GM23338 (cell line): Measurements from ENCODE around the gene VEGFD. TPM values are rescaled to one million over a fixed set of nuclear protein-coding genes. Genes with fewer than 3 reads are reported as not detected.

Experiments
- ATAC-seq: fragments of 200-7000 bp; cut with Tn5 transposase; 3 replicates; pipeline ENCODE4 v1.9.1; 2020
- DNase-seq: peaks from one replicate; pipeline ENCODE4 v3.0.0-alpha.2; 2015; ENCODE audit warnings: low spot score
- H2AFZ ChIP-seq: fragments of 200-600 bp; sonication (generic); 2 replicates; pipeline ENCODE4 v1.8.0; 2016; ENCODE audit warnings: antibody characterized with exemption, mild to moderate bottlenecking, moderate library complexity
- H3F3A ChIP-seq: fragments of 200-600 bp; sonication (generic); replicated peaks from 2 replicates; pipeline ENCODE4 v1.8.0; 2017; ENCODE audit warnings: antibody characterized with exemption, mixed run types, low read depth
- H3K27ac ChIP-seq: fragments of 200-600 bp; sonication (generic); 2 replicates; pipeline ENCODE4 v1.6.1; 2016; ENCODE audit warnings: low read depth
- H3K27me3 ChIP-seq: fragments of 200-600 bp; sonication (generic); 2 replicates; pipeline ENCODE4 v1.8.0; 2016; ENCODE audit warnings: mild to moderate bottlenecking, mixed run types, moderate library complexity; ENCODE audit not compliant: insufficient read depth
- H3K36me3 ChIP-seq: fragments of 200-600 bp; sonication (generic); 2 replicates; pipeline ENCODE4 v1.8.0; 2016; ENCODE audit warnings: mild to moderate bottlenecking; ENCODE audit not compliant: insufficient read depth
- H3K4me1 ChIP-seq: fragments of 200-600 bp; sonication (generic); 2 replicates; pipeline ENCODE4 v1.8.0; 2016; ENCODE audit warnings: mild to moderate bottlenecking, moderate library complexity; ENCODE audit not compliant: insufficient read depth
- H3K4me2 ChIP-seq: fragments of 200-600 bp; sonication (generic); 2 replicates; pipeline ENCODE4 v1.7.1; 2017; ENCODE audit warnings: mixed run types
- H3K4me3 ChIP-seq: fragments of 200-600 bp; sonication (generic); 2 replicates; pipeline ENCODE4 v1.6.1; 2016; ENCODE audit warnings: mixed run types
- H3K79me2 ChIP-seq: fragments of 200-600 bp; sonication (generic); replicated peaks from 2 replicates; pipeline ENCODE4 v1.8.0; 2017; ENCODE audit warnings: mild to moderate bottlenecking; ENCODE audit not compliant: insufficient read depth
- H3K9me2 ChIP-seq: fragments of 200-600 bp; sonication (generic); 2 replicates; pipeline ENCODE4 v1.8.0; 2017; ENCODE audit not compliant: insufficient read depth
- H4K20me1 ChIP-seq: fragments of 200-600 bp; sonication (generic); replicated peaks from 2 replicates; pipeline ENCODE4 v1.8.0; 2017; ENCODE audit warnings: mild to moderate bottlenecking; ENCODE audit not compliant: insufficient read depth
- H3K27ac Mint-ChIP-seq: 2 replicates; pipeline ENCODE4 v1.8.0; 2020; ENCODE audit warnings: inconsistent platforms, mild to moderate bottlenecking, moderate library complexity, mixed read lengths
- H3K27me3 Mint-ChIP-seq: 3 replicates; pipeline ENCODE4 v1.8.0; 2022; ENCODE audit warnings: low read depth, mild to moderate bottlenecking, moderate library complexity, mixed read lengths, inconsistent platforms; ENCODE audit not compliant: insufficient read depth, poor library complexity
- H3K36me3 Mint-ChIP-seq: 3 replicates; pipeline ENCODE4 v1.8.0; 2021; ENCODE audit warnings: low read depth, mild to moderate bottlenecking, inconsistent platforms, moderate library complexity, mixed read lengths
- H3K4me1 Mint-ChIP-seq: 3 replicates; pipeline ENCODE4 v1.8.0; 2020; ENCODE audit warnings: mild to moderate bottlenecking, inconsistent platforms, mixed read lengths
- H3K4me3 Mint-ChIP-seq: 3 replicates; pipeline ENCODE4 v1.8.0; 2021; ENCODE audit warnings: moderate library complexity, mild to moderate bottlenecking, inconsistent platforms, mixed read lengths
- H3K9me3 Mint-ChIP-seq: 3 replicates; pipeline ENCODE4 v1.8.0; 2020; ENCODE audit warnings: moderate library complexity, mild to moderate bottlenecking, inconsistent platforms, mixed read lengths
- CREB1 ChIP-seq: fragments of 250-450 bp; sonication (Bioruptor Pico); IDR thresholded peaks from 2 replicates; pipeline ENCODE4 v1.5.0; 2020; ENCODE audit warnings: low read depth, mild to moderate bottlenecking, moderate library complexity
- EZH2 ChIP-seq: fragments of 200-600 bp; sonication (generic); IDR thresholded peaks from one replicate; pipeline ENCODE4 v1.8.0; 2017; ENCODE audit warnings: antibody characterized with exemption, mild to moderate bottlenecking, low read depth; ENCODE audit not compliant: unreplicated experiment
- EZH2phosphoT487 ChIP-seq: fragments of 200-600 bp; sonication (generic); IDR thresholded peaks from one replicate; pipeline ENCODE4 v1.8.1; 2018; ENCODE audit warnings: antibody characterized with exemption; ENCODE audit not compliant: unreplicated experiment
- JUNB ChIP-seq: IDR thresholded peaks from one replicate; pipeline ENCODE4 v1.6.1; 2016; ENCODE audit warnings: antibody characterized with exemption; ENCODE audit not compliant: unreplicated experiment
- NANOG ChIP-seq: IDR thresholded peaks from 2 replicates; pipeline ENCODE4 v1.6.1; 2016; ENCODE audit warnings: antibody characterized with exemption, borderline replicate concordance
- POLR2AphosphoS5 ChIP-seq: IDR thresholded peaks from 2 replicates; pipeline ENCODE4 v1.6.1; 2016; ENCODE audit warnings: antibody characterized with exemption, low read depth
- STAT1 ChIP-seq: IDR thresholded peaks from one replicate; pipeline ENCODE4 v1.6.1; 2016; ENCODE audit warnings: antibody characterized with exemption; ENCODE audit not compliant: unreplicated experiment
- ZNF331 ChIP-seq: fragments of 250-450 bp; sonication (Bioruptor Pico); IDR thresholded peaks from 2 replicates; pipeline ENCODE4 v1.5.0; 2020; ENCODE audit warnings: low read depth, mild to moderate bottlenecking, moderate library complexity
- polyA plus RNA-seq: library from polyadenylated mRNA; unstranded; fragments of >200 nt; fragmentation: Nextera tagmentation; extraction: Ambion mirVana; gene quantifications from 2 replicates; pipeline ENCODE4 v1.2.1, GENCODE V29; 2016
- total RNA-seq: library from RNA; depleted of rRNA; stranded (reverse); fragments of >200 nt; shearing (Covaris generic); gene quantifications from 2 replicates; pipeline ENCODE4 v1.2.3, GENCODE V29; 2014
- TF ChIP-seq, protein P1 (sequence below), 2 experiments: fragments of 200-600 bp in 1 of 2; sonication (generic) in 1 of 2; conservative IDR thresholded peaks; 2 replicates each; pipeline versions ENCODE4 v1.5.1 to v1.6.1; 2016 to 2017; ENCODE audit warnings: antibody characterized with exemption in 2 of 2, low read depth in 2 of 2, mild to moderate bottlenecking in 2 of 2, moderate library complexity in 1 of 2
- TF ChIP-seq, protein P2 (sequence below): fragments of 250-450 bp; sonication (Bioruptor Pico); IDR thresholded peaks from 2 replicates; pipeline ENCODE4 v1.5.0; 2020; ENCODE audit warnings: mild to moderate bottlenecking, moderate library complexity
- TF ChIP-seq, protein P3 (sequence below): IDR thresholded peaks from 2 replicates; pipeline ENCODE4 v1.6.1; 2016; ENCODE audit warnings: antibody characterized with exemption

Gene VEGFD
- total and polyA plus RNA-seq, 2 experiments from 2014 or later, result 0.13 TPM; not detected in 1

DNA sequence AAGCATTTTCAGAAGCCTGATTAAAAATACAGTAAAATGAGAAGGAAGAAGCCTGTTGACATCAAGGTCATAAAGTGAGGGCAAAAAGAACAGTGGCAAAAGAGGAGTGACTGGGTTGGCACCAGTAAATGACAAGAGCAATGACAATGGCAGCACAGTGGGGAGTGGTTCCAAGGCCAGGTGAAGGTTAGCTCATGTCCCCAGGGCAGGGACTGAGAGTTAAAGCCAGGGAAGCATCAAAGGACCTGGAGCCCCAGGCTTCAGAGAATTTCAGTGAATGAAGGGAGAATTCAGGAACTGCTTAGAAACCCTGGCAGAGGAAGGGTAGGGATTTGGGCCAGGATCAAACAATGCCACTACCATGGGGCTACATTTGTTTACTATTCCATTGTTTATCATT lies 40.1 kb downstream of the VEGFD start:
- H3K9me3 Mint-ChIP-seq, result no peaks in the 10 kb centered on the region
- H3K27ac Mint-ChIP-seq, result no peak overlapping the region
- Histone ChIP-seq H3K79me2 (no peaks in the 10 kb centered on the region), H3K4me2 (no peak overlapping the region), H3K4me1 (no peaks in the 10 kb centered on the region), H3K27ac (no peak overlapping the region), H3K36me3 (no peaks in the 10 kb centered on the region), H3F3A (no peaks in the 10 kb centered on the region), H3K27me3 (no peaks in the 10 kb centered on the region), H3K9me2 (no peaks in the 10 kb centered on the region), H3K4me3 (no peak overlapping the region), H2AFZ (no peak overlapping the region), H4K20me1 (no peaks in the 10 kb centered on the region)
- ATAC-seq (peak; percentile 56; the same call in 2 of the 3 replicates), DNase-seq (peak; percentile 41)
- no peaks in the 10 kb centered on the region for H3K27me3 Mint-ChIP-seq
- H3K36me3 Mint-ChIP-seq, result no peaks in the 10 kb centered on the region
- TF ChIP-seq NANOG, result no peak
- TF ChIP-seq, protein P1, sequence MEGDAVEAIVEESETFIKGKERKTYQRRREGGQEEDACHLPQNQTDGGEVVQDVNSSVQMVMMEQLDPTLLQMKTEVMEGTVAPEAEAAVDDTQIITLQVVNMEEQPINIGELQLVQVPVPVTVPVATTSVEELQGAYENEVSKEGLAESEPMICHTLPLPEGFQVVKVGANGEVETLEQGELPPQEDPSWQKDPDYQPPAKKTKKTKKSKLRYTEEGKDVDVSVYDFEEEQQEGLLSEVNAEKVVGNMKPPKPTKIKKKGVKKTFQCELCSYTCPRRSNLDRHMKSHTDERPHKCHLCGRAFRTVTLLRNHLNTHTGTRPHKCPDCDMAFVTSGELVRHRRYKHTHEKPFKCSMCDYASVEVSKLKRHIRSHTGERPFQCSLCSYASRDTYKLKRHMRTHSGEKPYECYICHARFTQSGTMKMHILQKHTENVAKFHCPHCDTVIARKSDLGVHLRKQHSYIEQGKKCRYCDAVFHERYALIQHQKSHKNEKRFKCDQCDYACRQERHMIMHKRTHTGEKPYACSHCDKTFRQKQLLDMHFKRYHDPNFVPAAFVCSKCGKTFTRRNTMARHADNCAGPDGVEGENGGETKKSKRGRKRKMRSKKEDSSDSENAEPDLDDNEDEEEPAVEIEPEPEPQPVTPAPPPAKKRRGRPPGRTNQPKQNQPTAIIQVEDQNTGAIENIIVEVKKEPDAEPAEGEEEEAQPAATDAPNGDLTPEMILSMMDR (conservative IDR thresholded peaks at IDR 0.05; ENCODE audit: low read depth in 2 of 2), result no peak
- no peak for TF ChIP-seq STAT1
- no peak for TF ChIP-seq JUNB
- no peak for TF ChIP-seq EZH2
- no peak for TF ChIP-seq CREB1
- H3K4me3 Mint-ChIP-seq, result no peak overlapping the region
- H3K4me1 Mint-ChIP-seq, result peaks cover 5% of the 10 kb centered on the region; the same call in 2 of the 3 replicates

DNA sequence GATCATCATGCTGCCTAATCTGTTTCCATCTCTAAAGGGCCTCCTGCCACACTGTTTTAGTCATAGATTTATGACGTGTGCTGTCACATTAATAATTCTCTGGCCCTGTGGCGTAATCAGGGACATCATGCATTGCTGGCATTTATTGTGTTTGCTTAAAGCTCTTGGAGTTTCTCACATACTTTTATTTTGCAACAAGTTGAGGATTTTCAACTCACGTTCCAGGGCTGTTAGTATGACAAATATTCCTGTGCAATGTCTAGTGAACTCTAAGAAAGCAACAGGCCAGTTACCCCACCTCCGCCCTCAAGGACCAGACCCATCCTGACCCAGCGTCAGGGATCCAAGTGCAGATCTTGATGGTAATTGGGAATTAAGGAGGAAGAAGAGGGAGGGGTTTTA lies 41.1 kb downstream of the VEGFD start:
- Histone ChIP-seq H4K20me1 (no peaks in the 10 kb centered on the region), H3K4me2 (no peak overlapping the region), H2AFZ (no peak overlapping the region), H3K4me3 (no peak overlapping the region), H3K4me1 (no peaks in the 10 kb centered on the region), H3K9me2 (no peaks in the 10 kb centered on the region), H3F3A (no peaks in the 10 kb centered on the region), H3K36me3 (no peaks in the 10 kb centered on the region), H3K27me3 (no peaks in the 10 kb centered on the region), H3K27ac (no peak overlapping the region), H3K79me2 (no peaks in the 10 kb centered on the region)
- Mint-ChIP-seq H3K36me3 (no peaks in the 10 kb centered on the region), H3K9me3 (no peaks in the 10 kb centered on the region), H3K27me3 (no peaks in the 10 kb centered on the region), H3K4me1 (peaks cover 5% of the 10 kb centered on the region; the same call in 2 of the 3 replicates), H3K4me3 (no peak overlapping the region), H3K27ac (no peak overlapping the region)
- no peak for DNase-seq
- no peak for ATAC-seq
- TF ChIP-seq CREB1, result no peak
- TF ChIP-seq, protein P2, sequence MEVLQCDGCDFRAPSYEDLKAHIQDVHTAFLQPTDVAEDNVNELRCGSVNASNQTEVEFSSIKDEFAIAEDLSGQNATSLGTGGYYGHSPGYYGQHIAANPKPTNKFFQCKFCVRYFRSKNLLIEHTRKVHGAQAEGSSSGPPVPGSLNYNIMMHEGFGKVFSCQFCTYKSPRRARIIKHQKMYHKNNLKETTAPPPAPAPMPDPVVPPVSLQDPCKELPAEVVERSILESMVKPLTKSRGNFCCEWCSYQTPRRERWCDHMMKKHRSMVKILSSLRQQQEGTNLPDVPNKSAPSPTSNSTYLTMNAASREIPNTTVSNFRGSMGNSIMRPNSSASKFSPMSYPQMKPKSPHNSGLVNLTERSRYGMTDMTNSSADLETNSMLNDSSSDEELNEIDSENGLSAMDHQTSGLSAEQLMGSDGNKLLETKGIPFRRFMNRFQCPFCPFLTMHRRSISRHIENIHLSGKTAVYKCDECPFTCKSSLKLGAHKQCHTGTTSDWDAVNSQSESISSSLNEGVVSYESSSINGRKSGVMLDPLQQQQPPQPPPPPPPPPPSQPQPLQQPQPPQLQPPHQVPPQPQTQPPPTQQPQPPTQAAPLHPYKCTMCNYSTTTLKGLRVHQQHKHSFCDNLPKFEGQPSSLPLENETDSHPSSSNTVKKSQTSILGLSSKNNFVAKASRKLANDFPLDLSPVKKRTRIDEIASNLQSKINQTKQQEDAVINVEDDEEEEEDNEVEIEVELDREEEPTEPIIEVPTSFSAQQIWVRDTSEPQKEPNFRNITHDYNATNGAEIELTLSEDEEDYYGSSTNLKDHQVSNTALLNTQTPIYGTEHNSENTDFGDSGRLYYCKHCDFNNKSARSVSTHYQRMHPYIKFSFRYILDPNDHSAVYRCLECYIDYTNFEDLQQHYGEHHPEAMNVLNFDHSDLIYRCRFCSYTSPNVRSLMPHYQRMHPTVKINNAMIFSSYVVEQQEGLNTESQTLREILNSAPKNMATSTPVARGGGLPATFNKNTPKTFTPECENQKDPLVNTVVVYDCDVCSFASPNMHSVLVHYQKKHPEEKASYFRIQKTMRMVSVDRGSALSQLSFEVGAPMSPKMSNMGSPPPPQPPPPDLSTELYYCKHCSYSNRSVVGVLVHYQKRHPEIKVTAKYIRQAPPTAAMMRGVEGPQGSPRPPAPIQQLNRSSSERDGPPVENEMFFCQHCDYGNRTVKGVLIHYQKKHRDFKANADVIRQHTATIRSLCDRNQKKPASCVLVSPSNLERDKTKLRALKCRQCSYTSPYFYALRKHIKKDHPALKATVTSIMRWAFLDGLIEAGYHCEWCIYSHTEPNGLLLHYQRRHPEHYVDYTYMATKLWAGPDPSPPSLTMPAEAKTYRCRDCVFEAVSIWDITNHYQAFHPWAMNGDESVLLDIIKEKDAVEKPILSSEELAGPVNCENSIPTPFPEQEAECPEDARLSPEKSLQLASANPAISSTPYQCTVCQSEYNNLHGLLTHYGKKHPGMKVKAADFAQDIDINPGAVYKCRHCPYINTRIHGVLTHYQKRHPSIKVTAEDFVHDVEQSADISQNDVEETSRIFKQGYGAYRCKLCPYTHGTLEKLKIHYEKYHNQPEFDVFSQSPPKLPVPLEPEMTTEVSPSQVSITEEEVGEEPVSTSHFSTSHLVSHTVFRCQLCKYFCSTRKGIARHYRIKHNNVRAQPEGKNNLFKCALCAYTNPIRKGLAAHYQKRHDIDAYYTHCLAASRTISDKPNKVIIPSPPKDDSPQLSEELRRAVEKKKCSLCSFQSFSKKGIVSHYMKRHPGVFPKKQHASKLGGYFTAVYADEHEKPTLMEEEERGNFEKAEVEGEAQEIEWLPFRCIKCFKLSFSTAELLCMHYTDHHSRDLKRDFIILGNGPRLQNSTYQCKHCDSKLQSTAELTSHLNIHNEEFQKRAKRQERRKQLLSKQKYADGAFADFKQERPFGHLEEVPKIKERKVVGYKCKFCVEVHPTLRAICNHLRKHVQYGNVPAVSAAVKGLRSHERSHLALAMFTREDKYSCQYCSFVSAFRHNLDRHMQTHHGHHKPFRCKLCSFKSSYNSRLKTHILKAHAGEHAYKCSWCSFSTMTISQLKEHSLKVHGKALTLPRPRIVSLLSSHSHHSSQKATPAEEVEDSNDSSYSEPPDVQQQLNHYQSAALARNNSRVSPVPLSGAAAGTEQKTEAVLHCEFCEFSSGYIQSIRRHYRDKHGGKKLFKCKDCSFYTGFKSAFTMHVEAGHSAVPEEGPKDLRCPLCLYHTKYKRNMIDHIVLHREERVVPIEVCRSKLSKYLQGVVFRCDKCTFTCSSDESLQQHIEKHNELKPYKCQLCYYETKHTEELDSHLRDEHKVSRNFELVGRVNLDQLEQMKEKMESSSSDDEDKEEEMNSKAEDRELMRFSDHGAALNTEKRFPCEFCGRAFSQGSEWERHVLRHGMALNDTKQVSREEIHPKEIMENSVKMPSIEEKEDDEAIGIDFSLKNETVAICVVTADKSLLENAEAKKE, result no peak
- TF ChIP-seq, protein P3, sequence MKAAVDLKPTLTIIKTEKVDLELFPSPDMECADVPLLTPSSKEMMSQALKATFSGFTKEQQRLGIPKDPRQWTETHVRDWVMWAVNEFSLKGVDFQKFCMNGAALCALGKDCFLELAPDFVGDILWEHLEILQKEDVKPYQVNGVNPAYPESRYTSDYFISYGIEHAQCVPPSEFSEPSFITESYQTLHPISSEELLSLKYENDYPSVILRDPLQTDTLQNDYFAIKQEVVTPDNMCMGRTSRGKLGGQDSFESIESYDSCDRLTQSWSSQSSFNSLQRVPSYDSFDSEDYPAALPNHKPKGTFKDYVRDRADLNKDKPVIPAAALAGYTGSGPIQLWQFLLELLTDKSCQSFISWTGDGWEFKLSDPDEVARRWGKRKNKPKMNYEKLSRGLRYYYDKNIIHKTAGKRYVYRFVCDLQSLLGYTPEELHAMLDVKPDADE, result no peak
- no peak for TF ChIP-seq ZNF331 (CRISPR knock-in tag)
- no peak for TF ChIP-seq EZH2phosphoT487
- TF ChIP-seq NANOG, result no peak
- TF ChIP-seq POLR2AphosphoS5, result no peak
- TF ChIP-seq, protein P1 (conservative IDR thresholded peaks at IDR 0.05; ENCODE audit: low read depth in 2 of 2), result no peak
